Fibroblast of lung (primary cell): ENCODE results near the gene SPACA4. TPM values are rescaled to one million over a fixed set of nuclear protein-coding genes. Genes with fewer than 3 reads are reported as not detected.

ENCODE experiments used
- DNase-seq, 2 donors: peaks; one replicate each; pipeline versions ENCODE4 v3.0.0 to v3.0.0-alpha.2; 2010; ENCODE audit warnings: low read depth in 2 of 2
- H2AFZ ChIP-seq: 2 replicates; pipeline ENCODE4 v1.5.1; 2012; ENCODE audit warnings: low read length, control low read depth, inconsistent platforms
- H3K27ac ChIP-seq: 2 replicates; pipeline ENCODE4 v1.5.1; 2011; ENCODE audit warnings: low read length, control low read depth; ENCODE audit not compliant: insufficient read depth
- H3K27me3 ChIP-seq: 2 replicates; pipeline ENCODE4 v1.5.1; 2011; ENCODE audit warnings: mild to moderate bottlenecking, low read length; ENCODE audit not compliant: control insufficient read depth, insufficient read depth
- H3K36me3 ChIP-seq: 2 replicates; pipeline ENCODE4 v1.5.1; 2011; ENCODE audit warnings: low read length; ENCODE audit not compliant: control insufficient read depth, insufficient read depth
- H3K4me1 ChIP-seq: 2 replicates; pipeline ENCODE4 v1.5.1; 2011; ENCODE audit warnings: low read length; ENCODE audit not compliant: control insufficient read depth, insufficient read depth; ENCODE audit errors: extremely low read depth
- H3K4me2 ChIP-seq: 2 replicates; pipeline ENCODE4 v1.5.1; 2011; ENCODE audit warnings: low read length, control low read depth; ENCODE audit not compliant: insufficient read depth; ENCODE audit errors: extremely low read depth
- H3K4me3 ChIP-seq, 4 experiments: fragments of 200-600 bp in 1 of 4; sonication (generic) in 1 of 4; replicated peaks in 1 of 4; 2 replicates each; pipeline ENCODE4 v1.5.1; 2011 to 2016; ENCODE audit warnings: low read length in 4 of 4, low read depth in 3 of 4, mild to moderate bottlenecking in 3 of 4, control low read depth in 2 of 4, inconsistent platforms in 1 of 4, mixed read lengths in 1 of 4; ENCODE audit not compliant: insufficient read depth in 1 of 4; ENCODE audit errors: control extremely low read depth in 1 of 4
- H3K79me2 ChIP-seq: 2 replicates; pipeline ENCODE4 v1.5.1; 2012; ENCODE audit warnings: mild to moderate bottlenecking, low read length, inconsistent platforms; ENCODE audit not compliant: control insufficient read depth, insufficient read depth
- H3K9ac ChIP-seq: 2 replicates; pipeline ENCODE4 v1.5.1; 2011; ENCODE audit warnings: mild to moderate bottlenecking, low read length, control low read depth; ENCODE audit not compliant: insufficient read depth
- H3K9me3 ChIP-seq: 2 replicates; pipeline ENCODE4 v1.5.1; 2012; ENCODE audit warnings: low read depth, low read length; ENCODE audit not compliant: control insufficient read depth, insufficient read depth
- H4K20me1 ChIP-seq: 2 replicates; pipeline ENCODE4 v1.5.1; 2011; ENCODE audit warnings: low read length; ENCODE audit not compliant: control insufficient read depth, insufficient read depth; ENCODE audit errors: extremely low read depth
- EZH2 ChIP-seq: IDR thresholded peaks from 2 replicates; pipeline ENCODE4 v1.5.1; 2012; ENCODE audit warnings: low read length, control low read depth, mild to moderate bottlenecking; ENCODE audit errors: missing control alignments
- polyA plus RNA-seq, 2 donors: library from polyadenylated mRNA; depleted of rRNA in 1 of 2; stranded (reverse) in 1 of 2; unstranded in 1 of 2; fragments of >200 nt; gene quantifications; 2 replicates each; pipeline ENCODE4 v1.2.1, GENCODE V29; 2011 to 2012; ENCODE audit warnings: missing spikeins in 1 of 2
- total RNA-seq: library from RNA; depleted of rRNA; stranded (reverse); fragments of >200 nt; gene quantifications from 2 replicates; pipeline ENCODE4 v1.2.1, GENCODE V29; 2014
- TF ChIP-seq, protein P1 (sequence below), 2 donors: IDR thresholded peaks in 1 of 2; conservative IDR thresholded peaks in 1 of 2; 1 replicate in 1 of 2; 2 replicates in 1 of 2; pipeline ENCODE4 v1.5.1; 2011 to 2012; ENCODE audit warnings: low read length in 2 of 2, control low read depth in 1 of 2, inconsistent platforms in 1 of 2, low read depth in 1 of 2, mild to moderate bottlenecking in 1 of 2

SPACA4 gene
- total and polyA plus RNA-seq, 2 donors (not counting 1 experiment from before 2014, with no cell fraction given) = not detected

DNA sequence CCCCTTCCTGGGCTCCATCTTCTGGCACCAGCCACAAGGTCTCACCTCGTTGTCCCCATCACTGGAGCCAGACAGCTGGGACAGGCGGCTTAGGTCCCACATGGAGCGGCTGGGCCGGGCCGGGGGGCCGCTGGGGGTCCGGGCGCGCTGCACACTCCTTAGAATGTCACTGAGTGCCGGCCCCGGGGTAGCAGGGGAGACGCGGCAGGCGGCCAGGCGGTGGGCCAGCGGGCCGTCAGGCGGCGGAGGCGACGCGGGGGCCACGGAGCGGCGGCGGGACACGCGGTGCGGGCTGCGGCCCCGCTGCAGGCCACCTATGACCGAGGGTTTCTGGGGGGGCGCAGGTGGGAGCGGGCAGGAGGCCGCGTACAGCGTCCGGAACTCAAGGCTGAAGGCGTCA lies 3.1 kb upstream of the SPACA4 start:
- Histone ChIP-seq H3K4me2 (no peak overlapping the region), H3K4me1 (no peaks in the 10 kb centered on the region), H2AFZ (no peak overlapping the region), H3K27me3 (no peaks in the 10 kb centered on the region), H3K4me3 (no peak overlapping the region), H4K20me1 (no peaks in the 10 kb centered on the region), H3K9me3 (no peaks in the 10 kb centered on the region), H3K27ac (no peak overlapping the region), H3K36me3 (no peaks in the 10 kb centered on the region), H3K9ac (no peak overlapping the region), H3K79me2 (no peaks in the 10 kb centered on the region)
- DNase-seq = no peak
- TF ChIP-seq, protein P1, sequence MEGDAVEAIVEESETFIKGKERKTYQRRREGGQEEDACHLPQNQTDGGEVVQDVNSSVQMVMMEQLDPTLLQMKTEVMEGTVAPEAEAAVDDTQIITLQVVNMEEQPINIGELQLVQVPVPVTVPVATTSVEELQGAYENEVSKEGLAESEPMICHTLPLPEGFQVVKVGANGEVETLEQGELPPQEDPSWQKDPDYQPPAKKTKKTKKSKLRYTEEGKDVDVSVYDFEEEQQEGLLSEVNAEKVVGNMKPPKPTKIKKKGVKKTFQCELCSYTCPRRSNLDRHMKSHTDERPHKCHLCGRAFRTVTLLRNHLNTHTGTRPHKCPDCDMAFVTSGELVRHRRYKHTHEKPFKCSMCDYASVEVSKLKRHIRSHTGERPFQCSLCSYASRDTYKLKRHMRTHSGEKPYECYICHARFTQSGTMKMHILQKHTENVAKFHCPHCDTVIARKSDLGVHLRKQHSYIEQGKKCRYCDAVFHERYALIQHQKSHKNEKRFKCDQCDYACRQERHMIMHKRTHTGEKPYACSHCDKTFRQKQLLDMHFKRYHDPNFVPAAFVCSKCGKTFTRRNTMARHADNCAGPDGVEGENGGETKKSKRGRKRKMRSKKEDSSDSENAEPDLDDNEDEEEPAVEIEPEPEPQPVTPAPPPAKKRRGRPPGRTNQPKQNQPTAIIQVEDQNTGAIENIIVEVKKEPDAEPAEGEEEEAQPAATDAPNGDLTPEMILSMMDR (conservative IDR thresholded peaks at IDR 0.05 in 1 of 2, IDR thresholded peaks at IDR 0.05 in 1 of 2; ENCODE audit: low read depth in 1 of 2, low read length in 2 of 2) = no peak
- TF ChIP-seq EZH2 = no peak

DNA sequence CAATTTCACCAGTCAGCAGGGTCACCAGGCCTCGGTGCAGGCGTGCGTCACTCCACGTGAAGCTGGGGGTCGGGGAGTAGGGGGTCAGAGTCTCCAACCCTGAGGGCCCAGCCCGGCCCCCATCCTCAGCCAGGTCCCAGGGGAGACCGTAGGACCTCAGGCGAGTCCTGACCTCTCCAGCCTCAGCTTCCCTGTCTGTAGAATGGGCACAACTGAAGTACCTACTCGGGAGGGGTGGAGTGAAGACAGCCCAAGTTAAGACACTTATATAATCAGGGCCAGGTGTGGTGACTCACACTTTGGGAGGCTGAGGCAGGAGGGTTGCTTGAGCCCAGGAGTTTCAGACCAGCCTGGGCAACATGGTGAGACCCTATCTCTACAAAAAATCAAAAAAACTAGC lies 2.7 kb upstream of the SPACA4 start:
- no peak for TF ChIP-seq EZH2
- TF ChIP-seq, protein P1 (conservative IDR thresholded peaks at IDR 0.05 in 1 of 2, IDR thresholded peaks at IDR 0.05 in 1 of 2; ENCODE audit: low read depth in 1 of 2, low read length in 2 of 2) = no peak
- no peak overlapping the region for H2AFZ ChIP-seq
- no peak for DNase-seq

DNA sequence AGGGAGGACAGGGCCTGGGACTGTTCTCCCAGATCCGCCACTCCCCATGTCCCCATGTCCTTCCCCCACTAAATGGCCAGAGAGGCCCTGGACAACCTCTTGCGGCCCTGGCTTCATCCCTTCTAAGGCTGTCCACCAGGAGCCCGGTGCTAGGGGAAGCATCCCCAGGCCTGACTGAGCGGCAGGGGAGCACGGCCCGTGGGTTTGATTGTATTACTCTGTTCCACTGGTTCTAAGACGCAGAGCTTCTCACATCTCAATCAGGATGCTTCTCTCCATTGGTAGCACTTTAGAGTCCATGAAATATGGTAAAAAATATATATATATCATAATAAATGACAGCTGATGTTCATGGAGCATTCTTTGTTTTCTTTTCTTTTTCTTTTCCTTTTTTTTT lies 815 bp downstream of the SPACA4 start:
- Histone ChIP-seq H3K4me1 (no peaks in the 10 kb centered on the region), H3K9ac (no peak overlapping the region), H3K27me3 (no peaks in the 10 kb centered on the region), H3K36me3 (no peaks in the 10 kb centered on the region), H2AFZ (no peak overlapping the region), H3K79me2 (no peaks in the 10 kb centered on the region), H3K4me2 (no peak overlapping the region), H4K20me1 (no peaks in the 10 kb centered on the region), H3K4me3 (no peak overlapping the region), H3K9me3 (no peaks in the 10 kb centered on the region), H3K27ac (no peak overlapping the region)
- TF ChIP-seq, protein P1 (conservative IDR thresholded peaks at IDR 0.05 in 1 of 2, IDR thresholded peaks at IDR 0.05 in 1 of 2; ENCODE audit: low read depth in 1 of 2, low read length in 2 of 2) = no peak
- TF ChIP-seq EZH2 = no peak
- no peak for DNase-seq

More for the DNA sequence above, 2.7 kb upstream of the SPACA4 start:
- H3K4me1 ChIP-seq = no peaks in the 10 kb centered on the region
- H3K79me2 ChIP-seq = no peaks in the 10 kb centered on the region
- no peaks in the 10 kb centered on the region for H3K27me3 ChIP-seq
- no peak overlapping the region for H3K27ac ChIP-seq
- no peak overlapping the region for H3K4me2 ChIP-seq
- no peaks in the 10 kb centered on the region for H4K20me1 ChIP-seq
- H3K9me3 ChIP-seq = no peaks in the 10 kb centered on the region
- H3K36me3 ChIP-seq = no peaks in the 10 kb centered on the region
- no peak overlapping the region for H3K4me3 ChIP-seq
- H3K9ac ChIP-seq = no peak overlapping the region
